ENCODE measurements around the gene DUSP28.

The DUSP28 gene

DNA sequence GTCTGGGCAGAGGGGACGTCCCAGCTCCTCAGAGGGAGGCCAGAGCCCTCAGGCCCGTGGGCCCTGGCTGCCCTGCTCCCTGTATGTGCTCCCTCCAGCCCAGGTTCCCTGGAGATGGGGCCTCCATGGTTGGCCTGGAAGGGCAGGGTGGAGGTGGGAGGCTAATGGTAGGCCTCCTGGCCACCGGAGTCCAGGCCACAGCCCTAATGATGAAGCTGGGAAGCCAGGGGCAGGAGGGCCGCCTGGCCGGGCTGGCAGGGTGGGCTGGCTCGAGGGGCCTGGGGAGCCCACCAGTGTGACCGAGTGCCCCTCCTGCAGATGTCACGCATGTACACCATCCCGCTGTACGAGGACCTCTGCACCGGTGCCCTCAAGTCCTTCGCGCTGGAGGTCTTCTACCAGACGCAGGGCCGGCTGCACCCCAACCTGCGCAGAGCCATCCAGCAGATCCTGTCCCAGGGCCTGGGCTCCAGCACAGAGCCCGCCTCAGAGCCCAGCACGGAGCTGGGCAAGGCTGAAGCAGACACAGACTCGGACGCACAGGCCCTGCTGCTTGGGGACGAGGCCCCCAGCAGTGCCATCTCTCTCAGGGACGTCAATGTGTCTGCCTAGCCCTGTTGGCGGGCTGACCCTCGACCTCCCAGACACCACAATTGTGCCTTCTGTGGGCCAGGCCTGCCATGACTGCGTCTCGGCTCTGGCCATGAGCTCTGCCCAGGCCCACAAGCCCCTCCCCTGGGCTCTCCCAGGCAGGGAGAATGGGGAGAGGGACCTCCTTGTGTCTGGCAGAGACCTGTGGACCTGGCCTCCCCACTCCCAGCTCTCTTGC lies 17.3 kb downstream of the DUSP28 start:
- no peak overlapping the region for H3K27ac ChIP-seq
- TF ChIP-seq, protein P1, sequence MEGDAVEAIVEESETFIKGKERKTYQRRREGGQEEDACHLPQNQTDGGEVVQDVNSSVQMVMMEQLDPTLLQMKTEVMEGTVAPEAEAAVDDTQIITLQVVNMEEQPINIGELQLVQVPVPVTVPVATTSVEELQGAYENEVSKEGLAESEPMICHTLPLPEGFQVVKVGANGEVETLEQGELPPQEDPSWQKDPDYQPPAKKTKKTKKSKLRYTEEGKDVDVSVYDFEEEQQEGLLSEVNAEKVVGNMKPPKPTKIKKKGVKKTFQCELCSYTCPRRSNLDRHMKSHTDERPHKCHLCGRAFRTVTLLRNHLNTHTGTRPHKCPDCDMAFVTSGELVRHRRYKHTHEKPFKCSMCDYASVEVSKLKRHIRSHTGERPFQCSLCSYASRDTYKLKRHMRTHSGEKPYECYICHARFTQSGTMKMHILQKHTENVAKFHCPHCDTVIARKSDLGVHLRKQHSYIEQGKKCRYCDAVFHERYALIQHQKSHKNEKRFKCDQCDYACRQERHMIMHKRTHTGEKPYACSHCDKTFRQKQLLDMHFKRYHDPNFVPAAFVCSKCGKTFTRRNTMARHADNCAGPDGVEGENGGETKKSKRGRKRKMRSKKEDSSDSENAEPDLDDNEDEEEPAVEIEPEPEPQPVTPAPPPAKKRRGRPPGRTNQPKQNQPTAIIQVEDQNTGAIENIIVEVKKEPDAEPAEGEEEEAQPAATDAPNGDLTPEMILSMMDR (conservative IDR thresholded peaks at IDR 0.05), result no peak

DNA sequence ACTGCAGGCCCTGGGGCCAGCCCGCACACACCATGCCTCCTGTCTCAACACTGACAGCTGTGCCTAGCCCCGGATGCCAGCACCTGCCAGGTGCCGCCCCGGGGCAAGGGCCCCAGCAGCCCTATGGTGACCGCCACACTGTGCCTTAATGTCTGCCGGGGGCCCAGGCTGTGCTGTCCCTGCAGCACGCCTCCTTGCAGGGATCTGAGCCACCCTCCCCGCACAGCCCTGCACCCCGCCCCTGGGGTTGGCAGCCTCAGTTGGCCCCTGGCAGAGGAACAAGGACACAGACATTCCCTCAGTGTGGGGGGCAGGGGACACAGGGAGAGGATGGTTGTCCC lies 17.9 kb downstream of the DUSP28 start:
- H3K27ac ChIP-seq, result no peak overlapping the region
- TF ChIP-seq, protein P1 (conservative IDR thresholded peaks at IDR 0.05), result no peak

DNA sequence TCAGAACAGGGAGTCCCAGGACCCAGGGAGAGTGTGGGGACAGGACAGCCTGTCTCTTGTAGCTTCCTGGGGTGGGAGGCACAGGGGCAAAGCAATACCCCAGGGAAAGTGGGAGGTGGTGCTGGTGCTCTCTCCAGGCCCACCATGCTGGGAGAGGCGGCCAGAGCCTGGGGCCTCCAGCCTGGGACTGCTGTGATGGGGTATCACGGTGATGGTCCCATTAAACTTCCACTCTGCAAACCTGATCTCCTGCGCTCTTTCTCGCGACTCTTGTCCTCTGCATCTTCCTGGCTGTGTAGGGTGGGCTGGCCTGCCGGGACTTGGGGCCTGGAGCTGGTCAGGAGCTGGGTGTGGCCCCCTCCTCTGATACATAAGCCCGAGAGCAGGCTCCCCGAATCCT lies 18.3 kb downstream of the DUSP28 start:
- H3K27ac ChIP-seq, result no peak overlapping the region
- TF ChIP-seq, protein P1 (conservative IDR thresholded peaks at IDR 0.05), result no peak

DNA sequence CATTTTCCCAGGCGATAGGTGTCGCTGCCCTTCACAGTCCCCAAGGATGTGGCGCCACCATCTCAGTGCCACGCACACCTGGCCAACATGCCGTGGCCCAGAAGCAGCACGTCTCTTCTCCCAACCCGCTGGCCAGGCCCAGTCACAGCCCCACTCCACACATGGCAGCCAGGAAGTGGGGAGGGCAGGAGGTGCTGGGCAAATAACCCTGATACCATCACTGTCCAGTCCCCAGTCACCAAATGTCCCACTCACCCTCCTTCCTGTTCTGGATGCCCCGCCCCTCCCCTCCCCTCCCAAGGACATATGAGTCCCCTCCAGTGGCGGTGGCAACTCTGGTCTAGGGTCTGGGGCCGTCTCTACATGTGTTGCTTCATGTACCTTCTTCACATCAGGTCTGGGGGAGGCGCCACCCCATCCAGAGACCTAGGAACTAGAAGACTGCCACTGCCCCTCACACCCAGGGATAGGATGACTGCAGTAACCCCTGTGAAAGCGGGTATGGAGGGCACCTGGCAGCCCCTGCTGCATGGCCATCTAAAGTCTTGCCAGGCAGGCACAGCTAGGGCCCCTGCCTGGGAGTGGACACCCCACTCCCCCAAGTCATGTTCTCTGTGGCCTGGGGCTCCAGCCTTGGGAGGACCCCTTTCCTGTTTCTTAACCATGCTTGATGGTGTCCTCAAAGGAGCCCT lies 19.1 kb downstream of the DUSP28 start:
- TF ChIP-seq, protein P1 (conservative IDR thresholded peaks at IDR 0.05), result no peak
- no peak overlapping the region for H3K27ac ChIP-seq

DNA sequence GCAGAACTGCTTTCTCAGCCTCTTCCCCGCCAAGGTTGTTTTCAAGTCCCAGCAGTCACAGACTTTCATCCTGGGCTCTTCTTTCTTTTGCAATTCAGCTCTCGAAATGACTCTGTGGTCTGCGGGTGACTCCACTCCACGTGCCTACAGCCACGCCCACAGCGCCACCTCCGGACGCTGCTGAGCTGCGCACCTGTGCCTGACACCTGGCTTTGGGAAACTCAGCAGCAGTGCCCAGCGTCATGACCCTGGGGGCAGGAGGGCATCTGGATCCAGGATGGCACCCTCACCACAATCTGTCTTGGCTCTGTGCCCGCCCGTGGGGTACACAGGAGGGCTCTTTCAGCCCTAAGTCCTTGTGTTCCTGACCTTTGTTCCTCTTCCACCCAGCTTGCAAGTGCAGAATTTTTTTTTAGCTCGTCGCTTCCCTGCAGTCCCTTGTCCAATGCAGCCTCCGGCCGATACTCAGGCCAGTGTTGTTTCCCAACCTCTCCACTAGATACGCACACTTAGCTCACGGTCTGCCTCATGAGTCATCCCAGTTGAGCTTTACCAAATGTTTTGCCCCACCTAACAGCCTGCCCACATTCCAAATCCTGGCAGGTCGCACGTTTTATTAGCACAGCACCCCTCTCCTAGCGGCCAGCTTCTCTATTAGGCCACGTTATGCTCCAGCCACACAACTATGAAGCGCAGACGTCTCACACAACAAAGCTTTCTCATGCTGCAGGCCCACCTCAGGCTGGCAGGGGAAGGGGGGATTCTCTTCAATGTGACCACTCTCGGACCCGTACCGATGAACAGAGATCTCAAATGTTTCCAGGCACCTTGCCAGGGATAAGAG lies 19.8 kb downstream of the DUSP28 start:
- TF ChIP-seq, protein P1 (conservative IDR thresholded peaks at IDR 0.05), result no peak
- H3K27ac ChIP-seq, result no peak overlapping the region

DNA sequence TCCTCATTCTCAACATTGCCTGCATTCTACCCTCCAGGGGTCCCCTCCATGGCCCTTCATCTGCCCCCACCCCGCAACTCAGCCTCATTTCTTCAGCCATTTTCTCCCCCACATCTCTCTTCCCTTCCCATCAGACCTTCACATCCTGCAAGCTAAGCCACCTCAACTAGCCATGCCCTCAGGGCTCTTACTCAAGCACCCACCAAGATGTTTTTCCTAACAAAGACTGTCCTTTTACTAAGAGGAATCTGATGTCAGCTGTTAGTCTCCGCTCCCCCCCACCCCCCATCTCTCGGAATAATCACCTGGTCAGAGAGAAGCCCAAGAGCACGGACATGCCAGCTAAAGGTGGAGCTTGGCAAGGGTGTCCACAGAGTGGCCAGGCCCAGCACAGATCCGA lies 21.7 kb downstream of the DUSP28 start:
- TF ChIP-seq, protein P1 (conservative IDR thresholded peaks at IDR 0.05), result no peak
- no peak overlapping the region for H3K27ac ChIP-seq

DNA sequence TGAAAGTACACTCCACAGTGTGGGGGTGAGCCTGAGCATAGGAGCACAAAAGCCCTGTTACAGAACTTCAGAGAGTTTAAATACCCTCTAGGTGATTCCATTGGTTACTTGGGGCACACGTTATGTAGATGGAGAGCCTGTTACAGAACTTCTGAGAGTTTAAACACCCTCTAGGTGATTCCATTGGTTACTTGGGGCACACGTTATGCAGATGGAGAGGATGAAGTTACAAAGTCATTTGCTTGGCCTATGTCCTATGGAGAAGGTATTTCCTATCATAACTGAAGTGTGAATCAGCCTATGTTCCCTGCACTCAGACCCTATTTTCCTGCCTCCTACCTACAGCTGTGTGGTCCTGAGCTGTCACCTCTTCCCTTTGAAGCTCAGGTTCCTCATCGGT lies 22.6 kb downstream of the DUSP28 start:
- no peak overlapping the region for H3K27ac ChIP-seq
- TF ChIP-seq, protein P1 (conservative IDR thresholded peaks at IDR 0.05), result no peak
